Measurements from ENCODE around the gene FRMD4A. TPM values are rescaled to one million over a fixed set of nuclear protein-coding genes. Genes with fewer than 3 reads are reported as not detected.

FRMD4A gene
- total RNA-seq, 1 experiment from 2014 or later: 7.1 TPM

DNA sequence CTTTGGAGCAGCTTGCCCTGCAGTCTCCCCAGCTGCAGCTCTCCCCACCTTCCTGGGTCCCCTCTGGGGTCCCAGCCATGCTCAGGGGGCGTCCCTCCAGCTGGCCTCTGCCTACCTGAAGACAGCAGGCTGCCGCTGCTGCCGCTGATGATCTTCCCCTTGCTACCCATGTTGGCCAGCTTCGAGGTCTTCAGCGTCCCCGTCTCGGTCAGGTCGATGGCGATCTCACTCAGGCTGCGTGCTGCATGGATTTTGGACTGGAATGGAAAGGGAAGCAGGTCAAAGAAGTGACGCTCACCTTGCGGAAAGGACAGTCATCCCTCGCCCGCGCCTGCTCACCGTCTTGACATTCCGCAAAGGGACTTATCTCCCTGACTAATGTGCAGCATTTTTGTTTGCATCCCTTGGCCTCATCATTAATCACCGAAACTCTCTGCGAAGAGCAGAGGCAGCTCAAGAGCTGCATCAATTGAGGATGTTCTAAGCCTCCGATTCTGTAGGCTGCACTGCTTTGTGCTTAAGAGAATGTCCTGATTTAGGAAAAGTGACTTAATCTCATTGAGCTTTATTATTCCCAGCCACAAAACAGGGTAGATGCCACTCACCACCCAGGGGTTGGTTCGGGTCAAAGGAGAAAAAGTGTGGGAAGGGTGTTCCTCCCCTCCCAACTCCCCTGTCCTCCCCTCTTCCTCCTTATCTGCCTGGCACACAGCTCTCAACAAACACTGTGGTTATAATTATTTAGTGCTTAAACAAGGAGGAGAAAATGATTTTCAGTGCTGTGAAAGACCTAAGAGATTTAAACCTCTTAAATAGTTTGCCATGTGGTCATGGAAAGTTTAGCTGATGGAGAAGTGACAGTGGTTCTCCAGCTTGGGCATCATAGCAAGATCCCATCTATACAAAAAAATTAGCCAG lies 636.7 kb downstream of the FRMD4A start:
- intact Hi-C loops (cut with micrococcal nuclease): no loop called here
- H3K27ac ChIP-seq (ENCODE audit: low read length): no peak overlapping the region
- no peak overlapping the region for H2AFZ ChIP-seq (ENCODE audit: low read length)
- no peaks in the 10 kb centered on the region for H3K9me3 ChIP-seq (ENCODE audit: low read length)
- TF ChIP-seq EZH2phosphoT487 (IDR thresholded peaks at IDR 0.05; ENCODE audit: borderline replicate concordance, low read length) (no peak), EZH2 (IDR thresholded peaks at IDR 0.05; ENCODE audit: low read length, unreplicated experiment) (no peak)
- TF ChIP-seq, protein P1, sequence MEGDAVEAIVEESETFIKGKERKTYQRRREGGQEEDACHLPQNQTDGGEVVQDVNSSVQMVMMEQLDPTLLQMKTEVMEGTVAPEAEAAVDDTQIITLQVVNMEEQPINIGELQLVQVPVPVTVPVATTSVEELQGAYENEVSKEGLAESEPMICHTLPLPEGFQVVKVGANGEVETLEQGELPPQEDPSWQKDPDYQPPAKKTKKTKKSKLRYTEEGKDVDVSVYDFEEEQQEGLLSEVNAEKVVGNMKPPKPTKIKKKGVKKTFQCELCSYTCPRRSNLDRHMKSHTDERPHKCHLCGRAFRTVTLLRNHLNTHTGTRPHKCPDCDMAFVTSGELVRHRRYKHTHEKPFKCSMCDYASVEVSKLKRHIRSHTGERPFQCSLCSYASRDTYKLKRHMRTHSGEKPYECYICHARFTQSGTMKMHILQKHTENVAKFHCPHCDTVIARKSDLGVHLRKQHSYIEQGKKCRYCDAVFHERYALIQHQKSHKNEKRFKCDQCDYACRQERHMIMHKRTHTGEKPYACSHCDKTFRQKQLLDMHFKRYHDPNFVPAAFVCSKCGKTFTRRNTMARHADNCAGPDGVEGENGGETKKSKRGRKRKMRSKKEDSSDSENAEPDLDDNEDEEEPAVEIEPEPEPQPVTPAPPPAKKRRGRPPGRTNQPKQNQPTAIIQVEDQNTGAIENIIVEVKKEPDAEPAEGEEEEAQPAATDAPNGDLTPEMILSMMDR (conservative IDR thresholded peaks at IDR 0.05; ENCODE audit: low read depth, low read length): no peak
- H3K27me3 ChIP-seq (ENCODE audit: low read length): no peaks in the 10 kb centered on the region
- H3F3A ChIP-seq (ENCODE audit: low read length, unreplicated experiment): no peaks in the 10 kb centered on the region
- H3K9me2 ChIP-seq (replicated peaks; ENCODE audit: low read length): no peaks in the 10 kb centered on the region
- BruUV-seq (replicated peaks): no TSS peak
- POLR2A ChIA-PET (ENCODE audit: unreplicated experiment): no interaction called here
- DNase-seq (no peak), ATAC-seq (peak; percentile 37)
- CTCF ChIA-PET: no interaction called here
- no peak overlapping the region for H3K9ac ChIP-seq (ENCODE audit: low read length)
- H3K79me2 ChIP-seq (ENCODE audit: low read length): no peaks in the 10 kb centered on the region
- H3K4me1 ChIP-seq (ENCODE audit: insufficient read depth, low read length): no peaks in the 10 kb centered on the region
- H3K4me3 ChIP-seq (ENCODE audit: low read length): no peak overlapping the region
- H3K36me3 ChIP-seq (ENCODE audit: low read depth, low read length): no peaks in the 10 kb centered on the region
- no peaks in the 10 kb centered on the region for H4K20me1 ChIP-seq (ENCODE audit: low read length)
- H3K4me2 ChIP-seq (ENCODE audit: low read length): no peak overlapping the region

DNA sequence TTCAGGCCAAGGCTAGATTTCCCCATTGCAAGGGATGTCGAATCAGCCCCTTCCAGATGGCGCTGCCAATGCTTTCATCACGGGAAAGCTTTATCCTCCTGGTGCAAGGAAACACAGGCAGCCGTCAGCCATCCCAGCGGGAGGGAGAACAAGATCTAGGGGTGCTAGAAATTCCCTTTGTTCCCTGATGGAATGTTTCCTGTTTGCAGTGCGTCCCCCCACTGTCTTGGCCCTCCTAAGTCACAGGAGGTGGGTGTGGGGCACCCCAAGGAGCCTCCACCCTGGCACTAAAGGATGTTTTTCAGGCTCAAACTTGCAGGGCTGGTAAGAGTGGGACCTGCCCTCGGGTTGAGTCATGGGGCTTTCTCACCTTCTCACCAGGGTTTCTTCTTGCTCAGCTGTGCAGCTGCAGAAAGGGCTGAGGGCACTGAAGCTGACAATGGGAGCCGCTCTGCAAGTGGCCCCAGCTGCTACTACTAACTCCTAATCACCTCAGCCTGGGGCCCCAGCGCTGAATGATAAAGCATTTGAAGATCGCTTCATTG lies 640.4 kb downstream of the FRMD4A start:
- Histone ChIP-seq H3K4me3 (ENCODE audit: low read length) (no peak overlapping the region), H2AFZ (ENCODE audit: low read length) (no peak overlapping the region), H3K27ac (ENCODE audit: low read length) (no peak overlapping the region), H3K79me2 (ENCODE audit: low read length) (no peaks in the 10 kb centered on the region), H3K9ac (ENCODE audit: low read length) (no peak overlapping the region), H3K4me2 (ENCODE audit: low read length) (no peak overlapping the region), H3F3A (ENCODE audit: low read length, unreplicated experiment) (no peaks in the 10 kb centered on the region), H3K4me1 (ENCODE audit: insufficient read depth, low read length) (no peaks in the 10 kb centered on the region), H3K9me2 (replicated peaks; ENCODE audit: low read length) (no peaks in the 10 kb centered on the region), H4K20me1 (ENCODE audit: low read length) (no peaks in the 10 kb centered on the region), H3K9me3 (ENCODE audit: low read length) (no peaks in the 10 kb centered on the region), H3K36me3 (ENCODE audit: low read depth, low read length) (no peaks in the 10 kb centered on the region), H3K27me3 (ENCODE audit: low read length) (no peaks in the 10 kb centered on the region)
- ATAC-seq (no peak), DNase-seq (no peak)
- ChIA-PET CTCF (no interaction called here), POLR2A (ENCODE audit: unreplicated experiment) (no interaction called here)
- TF ChIP-seq EZH2 (IDR thresholded peaks at IDR 0.05; ENCODE audit: low read length, unreplicated experiment): no peak
- TF ChIP-seq, protein P1 (conservative IDR thresholded peaks at IDR 0.05; ENCODE audit: low read depth, low read length): no peak
- no peak for TF ChIP-seq EZH2phosphoT487 (IDR thresholded peaks at IDR 0.05; ENCODE audit: borderline replicate concordance, low read length)
- BruUV-seq (replicated peaks): no TSS peak
- intact Hi-C loops (cut with micrococcal nuclease): no loop called here

DNA sequence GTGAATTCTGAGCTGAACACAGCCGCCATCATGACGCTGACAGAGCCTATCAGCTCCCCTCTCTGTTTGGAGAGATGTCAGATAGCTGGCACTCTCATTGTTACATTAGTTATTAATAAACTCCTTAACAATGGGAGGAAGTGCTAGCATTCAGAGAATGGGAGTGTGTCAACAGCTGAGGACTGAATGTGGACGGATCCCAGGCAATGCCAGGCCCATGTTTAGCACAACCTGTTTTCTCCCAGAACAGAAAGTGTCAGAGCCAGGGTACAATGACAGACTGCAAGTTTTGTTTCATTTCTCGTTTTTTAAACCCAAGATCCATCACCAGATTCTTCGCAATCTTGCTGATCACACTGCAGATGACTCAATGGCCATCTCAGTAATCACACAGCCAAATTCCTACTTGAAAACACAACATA lies 644.4 kb downstream of the FRMD4A start:
- no peaks in the 10 kb centered on the region for H3F3A ChIP-seq (ENCODE audit: low read length, unreplicated experiment)
- TF ChIP-seq EZH2phosphoT487 (IDR thresholded peaks at IDR 0.05; ENCODE audit: borderline replicate concordance, low read length) (no peak), EZH2 (IDR thresholded peaks at IDR 0.05; ENCODE audit: low read length, unreplicated experiment) (no peak)
- TF ChIP-seq, protein P1 (conservative IDR thresholded peaks at IDR 0.05; ENCODE audit: low read depth, low read length): no peak
- POLR2A ChIA-PET (ENCODE audit: unreplicated experiment): no interaction called here
- no TSS peak for BruUV-seq (replicated peaks)
- H3K9me3 ChIP-seq (ENCODE audit: low read length): no peaks in the 10 kb centered on the region
- CTCF ChIA-PET: no interaction called here
- H3K27ac ChIP-seq (ENCODE audit: low read length): no peak overlapping the region
- no peak for DNase-seq
- no peaks in the 10 kb centered on the region for H3K27me3 ChIP-seq (ENCODE audit: low read length)
- H3K79me2 ChIP-seq (ENCODE audit: low read length): no peaks in the 10 kb centered on the region
- no peak overlapping the region for H2AFZ ChIP-seq (ENCODE audit: low read length)
- no peak overlapping the region for H3K4me2 ChIP-seq (ENCODE audit: low read length)
- ATAC-seq: no peak
- H4K20me1 ChIP-seq (ENCODE audit: low read length): no peaks in the 10 kb centered on the region
- H3K36me3 ChIP-seq (ENCODE audit: low read depth, low read length): no peaks in the 10 kb centered on the region
- H3K9ac ChIP-seq (ENCODE audit: low read length): no peak overlapping the region
- no peaks in the 10 kb centered on the region for H3K9me2 ChIP-seq (replicated peaks; ENCODE audit: low read length)
- H3K4me3 ChIP-seq (ENCODE audit: low read length): no peak overlapping the region
- intact Hi-C loops (cut with micrococcal nuclease): no loop called here
- H3K4me1 ChIP-seq (ENCODE audit: insufficient read depth, low read length): no peaks in the 10 kb centered on the region
